ENCODE measurements around the gene AHCYL2.

- TF ChIP-seq GATA3 (IDR thresholded peaks at IDR 0.05; ENCODE audit: low read depth, low read length): no peak
- TF ChIP-seq GATA2 (IDR thresholded peaks at IDR 0.05; ENCODE audit: low read depth, low read length): no peak
Observed at GRCh38 chr7:129225206-129225930, 538 bp downstream of the AHCYL2 start.
